HFF-Myc (cell line): ENCODE results near the gene TUBA1C.
"Not testable (repeated sequence)": the region's sequence is repeated elsewhere in the genome, so short reads cannot be mapped to it uniquely, and the experiment has no call there.

Experiments used
- DNase-seq: peaks from one replicate; pipeline ENCODE4 v3.0.0-alpha.2; 2011; ENCODE audit warnings: low read depth; ENCODE audit errors: extremely low read depth
- H3K4me3 ChIP-seq: replicated peaks from 2 replicates; pipeline ENCODE4 v1.5.1; 2011; ENCODE audit warnings: low read depth, mild to moderate bottlenecking, control low read depth, low read length
- TF ChIP-seq, protein P1 (sequence below): IDR thresholded peaks from 2 replicates; pipeline ENCODE4 v1.5.1; 2012; ENCODE audit warnings: mild to moderate bottlenecking, low read depth, low read length, control low read depth; ENCODE audit errors: missing control alignments

Gene TUBA1C

GRCh38 chr12:49233842-49234526 is 30.9 kb upstream of the TUBA1C start:
- DNase-seq: no peak
- no peak overlapping the region for H3K4me3 ChIP-seq
- TF ChIP-seq, protein P1, sequence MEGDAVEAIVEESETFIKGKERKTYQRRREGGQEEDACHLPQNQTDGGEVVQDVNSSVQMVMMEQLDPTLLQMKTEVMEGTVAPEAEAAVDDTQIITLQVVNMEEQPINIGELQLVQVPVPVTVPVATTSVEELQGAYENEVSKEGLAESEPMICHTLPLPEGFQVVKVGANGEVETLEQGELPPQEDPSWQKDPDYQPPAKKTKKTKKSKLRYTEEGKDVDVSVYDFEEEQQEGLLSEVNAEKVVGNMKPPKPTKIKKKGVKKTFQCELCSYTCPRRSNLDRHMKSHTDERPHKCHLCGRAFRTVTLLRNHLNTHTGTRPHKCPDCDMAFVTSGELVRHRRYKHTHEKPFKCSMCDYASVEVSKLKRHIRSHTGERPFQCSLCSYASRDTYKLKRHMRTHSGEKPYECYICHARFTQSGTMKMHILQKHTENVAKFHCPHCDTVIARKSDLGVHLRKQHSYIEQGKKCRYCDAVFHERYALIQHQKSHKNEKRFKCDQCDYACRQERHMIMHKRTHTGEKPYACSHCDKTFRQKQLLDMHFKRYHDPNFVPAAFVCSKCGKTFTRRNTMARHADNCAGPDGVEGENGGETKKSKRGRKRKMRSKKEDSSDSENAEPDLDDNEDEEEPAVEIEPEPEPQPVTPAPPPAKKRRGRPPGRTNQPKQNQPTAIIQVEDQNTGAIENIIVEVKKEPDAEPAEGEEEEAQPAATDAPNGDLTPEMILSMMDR: no peak

GRCh38 chr12:49236423-49236822 is 28.5 kb upstream of the TUBA1C start:
- no peak overlapping the region for H3K4me3 ChIP-seq
- no peak for DNase-seq
- TF ChIP-seq, protein P1: no peak

DNA sequence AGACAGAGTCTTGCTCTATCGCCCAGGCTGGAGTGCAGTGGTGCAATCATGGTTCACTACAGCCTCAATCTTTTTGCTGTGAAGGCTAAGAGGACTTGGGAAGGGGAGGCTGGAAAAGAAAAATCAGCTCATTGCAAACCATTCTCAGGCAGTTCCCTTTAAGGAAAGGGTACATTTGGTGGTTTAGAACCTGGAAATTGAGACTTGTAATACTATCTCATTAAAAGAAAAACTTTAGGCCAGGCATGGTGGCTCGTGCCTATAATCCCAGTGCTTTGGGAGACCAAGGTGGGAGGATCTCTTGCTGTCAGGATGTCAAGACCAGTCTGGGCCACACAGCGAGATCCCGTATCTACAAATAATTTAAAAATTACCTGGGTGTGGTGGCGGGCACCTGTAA is 21.3 kb upstream of the TUBA1C start:
- H3K4me3 ChIP-seq: no peak overlapping the region
- DNase-seq: no peak
- TF ChIP-seq, protein P1: no peak

- H3K4me3 ChIP-seq: no peak overlapping the region
- TF ChIP-seq, protein P1: no peak
- no peak for DNase-seq
These were observed 20.7 kb upstream of the TUBA1C start for GRCh38 chr12:49244176-49244575.

- no peak overlapping the region for H3K4me3 ChIP-seq
- TF ChIP-seq, protein P1: no peak
- no peak for DNase-seq
These were observed 13.5 kb upstream of the TUBA1C start for GRCh38 chr12:49251357-49251756.

GRCh38 chr12:49253033-49253623 is 11.8 kb upstream of the TUBA1C start:
- TF ChIP-seq, protein P1: no peak
- H3K4me3 ChIP-seq: no peak overlapping the region
- DNase-seq: no peak

DNA sequence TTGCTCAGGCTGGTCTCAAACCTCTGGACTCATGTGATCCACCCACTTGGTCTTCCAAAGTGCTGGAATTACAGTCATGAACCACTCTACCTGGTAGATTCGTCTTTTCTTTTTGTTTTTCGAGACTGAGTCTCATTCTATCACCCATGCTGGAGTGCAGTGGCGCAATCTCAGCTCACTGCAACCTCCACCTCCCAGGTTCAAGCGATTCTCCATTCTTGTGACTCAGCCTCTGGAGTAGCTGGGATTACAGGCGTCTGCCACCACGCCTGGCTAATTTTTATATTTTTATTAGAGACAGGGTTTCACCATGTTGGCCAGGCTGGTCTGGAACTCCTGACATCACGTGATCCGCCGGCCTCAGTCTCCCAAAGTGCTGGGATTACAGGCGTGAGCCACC is 9.4 kb upstream of the TUBA1C start:
- not testable (repeated sequence) for H3K4me3 ChIP-seq, DNase-seq
